Measurements from ENCODE around the gene BRD3OS. TPM values are rescaled to one million over a fixed set of nuclear protein-coding genes. Genes with fewer than 3 reads are reported as not detected.

The BRD3OS gene
- total and polyA plus RNA-seq, 2 of the 13 experiments (the other 11 are each of a cell fraction or from before 2014, with no cell fraction given): 4.9 to 5.7 TPM

DNA sequence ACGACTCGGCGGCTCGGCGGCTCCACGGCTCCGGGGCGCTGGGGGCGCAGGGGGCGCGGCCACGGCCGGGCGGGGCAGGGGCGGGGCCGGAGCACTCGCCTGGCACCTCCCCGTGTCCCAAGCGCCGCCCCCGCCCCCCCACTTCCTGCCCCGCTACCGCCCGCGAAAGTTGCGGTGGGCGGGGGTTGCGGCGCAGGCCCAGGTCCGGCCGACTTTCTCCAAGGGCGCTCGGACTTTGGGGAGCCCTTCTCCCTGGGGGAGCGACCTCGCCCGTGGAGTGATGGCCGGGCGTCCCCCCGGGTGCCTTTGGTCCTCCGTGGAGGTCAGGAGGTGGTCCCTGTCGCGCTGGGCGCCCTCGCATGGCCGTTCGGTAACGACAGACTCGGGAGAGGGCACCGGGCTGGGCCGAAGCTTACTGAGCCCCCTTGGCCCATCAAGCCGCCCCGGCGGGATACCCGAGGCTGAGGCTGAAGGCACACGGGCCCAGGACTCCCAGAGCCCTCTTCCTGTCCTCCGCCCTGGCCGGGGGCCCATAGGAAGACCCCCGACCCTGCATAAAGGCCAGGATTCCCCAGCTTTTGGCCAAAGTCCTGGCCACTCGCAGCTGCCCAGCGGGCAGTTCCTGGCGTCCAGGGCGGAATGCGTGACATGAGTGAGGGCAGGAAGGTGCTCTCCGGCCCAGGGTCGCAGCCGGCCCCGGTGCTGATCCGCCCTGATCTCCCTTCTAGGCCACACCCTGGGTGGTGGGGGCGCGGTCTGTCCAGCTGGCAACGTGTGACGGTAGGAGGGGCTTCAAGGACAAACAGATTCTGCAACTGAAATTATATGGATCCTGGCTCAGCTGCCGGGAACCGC lies 32.3 kb upstream of the BRD3OS start (continued):
- TF ChIP-seq POGK (CRISPR knock-in tag; conservative IDR thresholded peaks at IDR 0.05): no peak; the same call in 1 of the 2 replicates
- TF ChIP-seq ZNF331 (CRISPR knock-in tag; IDR thresholded peaks at IDR 0.05): no peak; the same call in 1 of the 2 replicates
- peak; percentile 15; the same call in 1 of the 2 replicates for TF ChIP-seq CEBPG (CRISPR knock-in tag; IDR thresholded peaks at IDR 0.05)
- TF ChIP-seq ZNF777 (CRISPR knock-in tag; IDR thresholded peaks at IDR 0.05): no peak; the same call in 1 of the 2 replicates
- TF ChIP-seq ZNF678 (CRISPR knock-in tag; IDR thresholded peaks at IDR 0.05): 0 out of 2 replicates have a peak, but pooled peaks have one; percentile 53
- TF ChIP-seq, protein P1, sequence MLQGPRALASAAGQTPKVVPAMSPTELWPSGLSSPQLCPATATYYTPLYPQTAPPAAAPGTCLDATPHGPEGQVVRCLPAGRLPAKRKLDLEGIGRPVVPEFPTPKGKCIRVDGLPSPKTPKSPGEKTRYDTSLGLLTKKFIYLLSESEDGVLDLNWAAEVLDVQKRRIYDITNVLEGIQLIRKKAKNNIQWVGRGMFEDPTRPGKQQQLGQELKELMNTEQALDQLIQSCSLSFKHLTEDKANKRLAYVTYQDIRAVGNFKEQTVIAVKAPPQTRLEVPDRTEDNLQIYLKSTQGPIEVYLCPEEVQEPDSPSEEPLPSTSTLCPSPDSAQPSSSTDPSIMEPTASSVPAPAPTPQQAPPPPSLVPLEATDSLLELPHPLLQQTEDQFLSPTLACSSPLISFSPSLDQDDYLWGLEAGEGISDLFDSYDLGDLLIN (CRISPR knock-in tag; IDR thresholded peaks at IDR 0.05; ENCODE audit: borderline replicate concordance): no peak
- TF ChIP-seq THYN1 (CRISPR knock-in tag; IDR thresholded peaks at IDR 0.05; ENCODE audit: borderline replicate concordance, low read depth): no peak
- TF ChIP-seq ZNF24 (IDR thresholded peaks at IDR 0.05): no peak
- TF ChIP-seq NBN (conservative IDR thresholded peaks at IDR 0.05): no peak
- TF ChIP-seq MED1 (CRISPR knock-in tag; IDR thresholded peaks at IDR 0.05): no peak
- TF ChIP-seq MIXL1 (CRISPR knock-in tag; IDR thresholded peaks at IDR 0.05): no peak
- TF ChIP-seq ZHX1 (CRISPR knock-in tag; IDR thresholded peaks at IDR 0.05; ENCODE audit: low read depth): 0 out of 2 replicates have a peak, but pooled peaks have one; percentile 21
- no peak for TF ChIP-seq ZFP36L1 (CRISPR knock-in tag; IDR thresholded peaks at IDR 0.05)
- no peak for TF ChIP-seq GABPA (IDR thresholded peaks at IDR 0.05; ENCODE audit: low read depth, low read length)
- peak; percentile 34; the same call in 1 of the 2 replicates for TF ChIP-seq GABPA (CRISPR knock-in tag; IDR thresholded peaks at IDR 0.05; ENCODE audit: low read depth)
- no peak for TF ChIP-seq ZNF256 (CRISPR knock-in tag; conservative IDR thresholded peaks at IDR 0.05)
- TF ChIP-seq ZBTB3 (CRISPR knock-in tag; IDR thresholded peaks at IDR 0.05; ENCODE audit: borderline replicate concordance, low read depth): 0 out of 2 replicates have a peak, but pooled peaks have one; percentile 37
- TF ChIP-seq, protein P2, sequence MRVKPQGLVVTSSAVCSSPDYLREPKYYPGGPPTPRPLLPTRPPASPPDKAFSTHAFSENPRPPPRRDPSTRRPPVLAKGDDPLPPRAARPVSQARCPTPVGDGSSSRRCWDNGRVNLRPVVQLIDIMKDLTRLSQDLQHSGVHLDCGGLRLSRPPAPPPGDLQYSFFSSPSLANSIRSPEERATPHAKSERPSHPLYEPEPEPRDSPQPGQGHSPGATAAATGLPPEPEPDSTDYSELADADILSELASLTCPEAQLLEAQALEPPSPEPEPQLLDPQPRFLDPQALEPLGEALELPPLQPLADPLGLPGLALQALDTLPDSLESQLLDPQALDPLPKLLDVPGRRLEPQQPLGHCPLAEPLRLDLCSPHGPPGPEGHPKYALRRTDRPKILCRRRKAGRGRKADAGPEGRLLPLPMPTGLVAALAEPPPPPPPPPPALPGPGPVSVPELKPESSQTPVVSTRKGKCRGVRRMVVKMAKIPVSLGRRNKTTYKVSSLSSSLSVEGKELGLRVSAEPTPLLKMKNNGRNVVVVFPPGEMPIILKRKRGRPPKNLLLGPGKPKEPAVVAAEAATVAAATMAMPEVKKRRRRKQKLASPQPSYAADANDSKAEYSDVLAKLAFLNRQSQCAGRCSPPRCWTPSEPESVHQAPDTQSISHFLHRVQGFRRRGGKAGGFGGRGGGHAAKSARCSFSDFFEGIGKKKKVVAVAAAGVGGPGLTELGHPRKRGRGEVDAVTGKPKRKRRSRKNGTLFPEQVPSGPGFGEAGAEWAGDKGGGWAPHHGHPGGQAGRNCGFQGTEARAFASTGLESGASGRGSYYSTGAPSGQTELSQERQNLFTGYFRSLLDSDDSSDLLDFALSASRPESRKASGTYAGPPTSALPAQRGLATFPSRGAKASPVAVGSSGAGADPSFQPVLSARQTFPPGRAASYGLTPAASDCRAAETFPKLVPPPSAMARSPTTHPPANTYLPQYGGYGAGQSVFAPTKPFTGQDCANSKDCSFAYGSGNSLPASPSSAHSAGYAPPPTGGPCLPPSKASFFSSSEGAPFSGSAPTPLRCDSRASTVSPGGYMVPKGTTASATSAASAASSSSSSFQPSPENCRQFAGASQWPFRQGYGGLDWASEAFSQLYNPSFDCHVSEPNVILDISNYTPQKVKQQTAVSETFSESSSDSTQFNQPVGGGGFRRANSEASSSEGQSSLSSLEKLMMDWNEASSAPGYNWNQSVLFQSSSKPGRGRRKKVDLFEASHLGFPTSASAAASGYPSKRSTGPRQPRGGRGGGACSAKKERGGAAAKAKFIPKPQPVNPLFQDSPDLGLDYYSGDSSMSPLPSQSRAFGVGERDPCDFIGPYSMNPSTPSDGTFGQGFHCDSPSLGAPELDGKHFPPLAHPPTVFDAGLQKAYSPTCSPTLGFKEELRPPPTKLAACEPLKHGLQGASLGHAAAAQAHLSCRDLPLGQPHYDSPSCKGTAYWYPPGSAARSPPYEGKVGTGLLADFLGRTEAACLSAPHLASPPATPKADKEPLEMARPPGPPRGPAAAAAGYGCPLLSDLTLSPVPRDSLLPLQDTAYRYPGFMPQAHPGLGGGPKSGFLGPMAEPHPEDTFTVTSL (CRISPR knock-in tag; IDR thresholded peaks at IDR 0.05; ENCODE audit: borderline replicate concordance): no peak
